ENCODE results near the gene RASAL1. TPM values are rescaled to one million over a fixed set of nuclear protein-coding genes. Genes with fewer than 3 reads are reported as not detected.

Gene RASAL1
- total RNA-seq, 2 donors from 2014 or later: 1.6 to 9.9 TPM

DNA sequence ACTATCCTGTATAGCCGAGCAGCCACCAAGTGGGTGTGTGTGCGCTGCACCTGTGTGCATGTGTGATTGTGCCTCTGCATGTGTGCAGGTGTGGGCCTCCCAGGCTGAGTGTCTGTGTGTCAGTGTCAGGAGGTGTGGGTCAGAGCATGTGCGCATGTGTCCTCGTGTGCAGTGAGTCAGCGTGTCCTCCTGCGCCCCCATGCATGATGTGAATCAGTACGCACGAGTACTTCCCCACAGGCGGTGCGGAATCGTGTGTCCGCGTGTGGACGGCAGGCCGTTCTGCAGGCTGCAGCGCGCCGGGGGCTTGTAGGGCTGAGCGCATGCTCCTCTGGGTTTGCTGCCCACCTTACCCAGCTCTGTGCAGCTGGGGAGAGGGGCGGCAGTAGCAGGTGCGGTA is 44.8 kb downstream of the RASAL1 start:
- intact Hi-C loops (cut with DNase I): no loop called here
- no peak for TF ChIP-seq POLR2A (IDR thresholded peaks at IDR 0.05)
- no peak for TF ChIP-seq POLR2AphosphoS5 (IDR thresholded peaks at IDR 0.05)
- TF ChIP-seq, protein P1, sequence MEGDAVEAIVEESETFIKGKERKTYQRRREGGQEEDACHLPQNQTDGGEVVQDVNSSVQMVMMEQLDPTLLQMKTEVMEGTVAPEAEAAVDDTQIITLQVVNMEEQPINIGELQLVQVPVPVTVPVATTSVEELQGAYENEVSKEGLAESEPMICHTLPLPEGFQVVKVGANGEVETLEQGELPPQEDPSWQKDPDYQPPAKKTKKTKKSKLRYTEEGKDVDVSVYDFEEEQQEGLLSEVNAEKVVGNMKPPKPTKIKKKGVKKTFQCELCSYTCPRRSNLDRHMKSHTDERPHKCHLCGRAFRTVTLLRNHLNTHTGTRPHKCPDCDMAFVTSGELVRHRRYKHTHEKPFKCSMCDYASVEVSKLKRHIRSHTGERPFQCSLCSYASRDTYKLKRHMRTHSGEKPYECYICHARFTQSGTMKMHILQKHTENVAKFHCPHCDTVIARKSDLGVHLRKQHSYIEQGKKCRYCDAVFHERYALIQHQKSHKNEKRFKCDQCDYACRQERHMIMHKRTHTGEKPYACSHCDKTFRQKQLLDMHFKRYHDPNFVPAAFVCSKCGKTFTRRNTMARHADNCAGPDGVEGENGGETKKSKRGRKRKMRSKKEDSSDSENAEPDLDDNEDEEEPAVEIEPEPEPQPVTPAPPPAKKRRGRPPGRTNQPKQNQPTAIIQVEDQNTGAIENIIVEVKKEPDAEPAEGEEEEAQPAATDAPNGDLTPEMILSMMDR (IDR thresholded peaks at IDR 0.05): no peak
- H3K27me3 ChIP-seq (replicated peaks; ENCODE audit: insufficient read depth): no peaks in the 10 kb centered on the region
- H3K9me3 ChIP-seq: no peaks in the 10 kb centered on the region
- DNase-seq (ENCODE audit: low spot score): no peak
- H3K36me3 ChIP-seq: no peaks in the 10 kb centered on the region
- H3K4me3 ChIP-seq: no peak overlapping the region
- WGBS: 86% methylated on average over 21 of the region's 21 CpGs
- H3K4me1 ChIP-seq (replicated peaks): no peaks in the 10 kb centered on the region
- no peak overlapping the region for H3K27ac ChIP-seq

DNA sequence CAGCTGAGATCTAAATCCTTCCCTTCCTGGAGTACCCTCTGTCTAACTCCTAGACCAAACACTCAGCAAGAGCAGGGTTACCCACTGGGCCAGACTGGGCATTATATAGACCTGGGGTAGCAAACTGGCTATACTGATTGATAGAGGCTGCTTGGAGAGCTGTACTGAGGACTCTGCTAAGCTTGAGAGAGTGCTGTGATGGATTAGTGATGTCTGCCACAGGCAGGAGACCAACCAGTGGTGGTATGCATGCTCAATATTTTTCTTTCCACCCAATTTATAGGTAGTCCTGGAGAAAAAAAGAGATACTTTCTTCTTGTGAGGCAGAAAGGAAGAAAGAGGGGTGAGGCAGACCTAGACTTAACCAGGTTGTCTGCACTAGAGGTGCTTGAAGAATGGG is 45.7 kb downstream of the RASAL1 start:
- intact Hi-C loops (cut with DNase I): no loop called here
- no peak for TF ChIP-seq POLR2A (IDR thresholded peaks at IDR 0.05)
- TF ChIP-seq POLR2AphosphoS5 (IDR thresholded peaks at IDR 0.05): no peak
- TF ChIP-seq, protein P1 (IDR thresholded peaks at IDR 0.05): no peak
- H3K27ac ChIP-seq: no peak overlapping the region
- no peaks in the 10 kb centered on the region for H3K36me3 ChIP-seq
- no peak for DNase-seq (ENCODE audit: low spot score)
- H3K4me3 ChIP-seq: no peak overlapping the region
- H3K4me1 ChIP-seq (replicated peaks): no peaks in the 10 kb centered on the region
- H3K9me3 ChIP-seq: no peaks in the 10 kb centered on the region
- no peaks in the 10 kb centered on the region for H3K27me3 ChIP-seq (replicated peaks; ENCODE audit: insufficient read depth)

- no peak for DNase-seq (ENCODE audit: low spot score)
- intact Hi-C loops (cut with DNase I): no loop called here
- 84% methylated on average over 13 of the region's 13 CpGs for WGBS
- H3K4me3 ChIP-seq: no peak overlapping the region
- H3K9me3 ChIP-seq: no peaks in the 10 kb centered on the region
- H3K4me1 ChIP-seq (replicated peaks): no peaks in the 10 kb centered on the region
- H3K27me3 ChIP-seq (replicated peaks; ENCODE audit: insufficient read depth): no peaks in the 10 kb centered on the region
- TF ChIP-seq POLR2A (IDR thresholded peaks at IDR 0.05): no peak
- TF ChIP-seq, protein P1 (IDR thresholded peaks at IDR 0.05): no peak
- no peak for TF ChIP-seq POLR2AphosphoS5 (IDR thresholded peaks at IDR 0.05)
- H3K36me3 ChIP-seq: no peaks in the 10 kb centered on the region
- no peak overlapping the region for H3K27ac ChIP-seq
Observed at GRCh38 chr12:113088971-113089756, 46.4 kb downstream of the RASAL1 start.

DNA sequence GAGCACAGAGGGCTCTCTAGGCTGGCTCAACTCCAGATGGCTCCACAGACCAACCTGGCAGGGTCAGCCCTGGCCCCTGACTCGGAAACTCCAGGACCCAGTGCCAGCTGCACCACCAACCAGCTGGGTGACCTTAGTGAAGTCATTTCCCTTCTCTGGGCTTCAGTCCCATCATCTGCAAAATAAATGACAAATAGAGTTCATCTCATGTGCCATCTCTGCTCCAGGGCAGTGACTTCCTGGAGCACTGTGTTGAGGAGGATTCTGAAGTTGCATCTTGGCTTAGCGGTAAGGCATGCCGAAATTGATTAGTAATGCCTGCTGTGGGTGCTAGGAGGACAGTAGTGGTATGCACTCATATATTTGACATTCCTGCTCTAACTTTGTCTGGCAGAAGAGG is 47.5 kb downstream of the RASAL1 start:
- no peak for DNase-seq (ENCODE audit: low spot score)
- no peaks in the 10 kb centered on the region for H3K36me3 ChIP-seq
- no peaks in the 10 kb centered on the region for H3K4me1 ChIP-seq (replicated peaks)
- WGBS: 98% methylated on average over 3 of the region's 3 CpGs
- H3K4me3 ChIP-seq: no peak overlapping the region
- intact Hi-C loops (cut with DNase I): no loop called here
- no peak for TF ChIP-seq POLR2A (IDR thresholded peaks at IDR 0.05)
- TF ChIP-seq, protein P1 (IDR thresholded peaks at IDR 0.05): no peak
- TF ChIP-seq POLR2AphosphoS5 (IDR thresholded peaks at IDR 0.05): no peak
- H3K27me3 ChIP-seq (replicated peaks; ENCODE audit: insufficient read depth): no peaks in the 10 kb centered on the region
- no peaks in the 10 kb centered on the region for H3K9me3 ChIP-seq
- no peak overlapping the region for H3K27ac ChIP-seq

GRCh38 chr12:113087193-113087592 is 48.4 kb downstream of the RASAL1 start:
- H3K4me3 ChIP-seq: no peak overlapping the region
- no peak overlapping the region for H3K27ac ChIP-seq
- 56% methylated on average over 5 of the region's 5 CpGs for WGBS
- no peak for DNase-seq (ENCODE audit: low spot score)
- intact Hi-C loops (cut with DNase I): no loop called here
- no peaks in the 10 kb centered on the region for H3K27me3 ChIP-seq (replicated peaks; ENCODE audit: insufficient read depth)
- no peaks in the 10 kb centered on the region for H3K4me1 ChIP-seq (replicated peaks)
- TF ChIP-seq POLR2A (IDR thresholded peaks at IDR 0.05) (no peak), POLR2AphosphoS5 (IDR thresholded peaks at IDR 0.05) (no peak)
- TF ChIP-seq, protein P1 (IDR thresholded peaks at IDR 0.05): no peak
- no peaks in the 10 kb centered on the region for H3K36me3 ChIP-seq
- no peaks in the 10 kb centered on the region for H3K9me3 ChIP-seq
